Mesendoderm (in vitro differentiated cells): ENCODE results near the gene NME9.
A peak's percentile ranks its signal among the peaks of the same experiment; 100 is the strongest.

Experiments used
- DNase-seq: peaks from one replicate; pipeline ENCODE4 v3.0.0; 2013
- H2AK5ac ChIP-seq: 2 replicates; pipeline ENCODE4 v1.6.1; 2013; ENCODE audit warnings: low read length, inconsistent platforms
- H2BK120ac ChIP-seq: 2 replicates; pipeline ENCODE4 v1.6.1; 2013; ENCODE audit warnings: low read depth, mild to moderate bottlenecking, low read length, moderate library complexity, mixed read lengths
- H2BK15ac ChIP-seq: replicated peaks from 2 replicates; pipeline ENCODE4 v1.6.1; 2013; ENCODE audit warnings: low read depth, mild to moderate bottlenecking, moderate library complexity
- H2BK5ac ChIP-seq: 2 replicates; pipeline ENCODE4 v1.6.1; 2013; ENCODE audit warnings: low read length, inconsistent platforms
- H3K18ac ChIP-seq: 2 replicates; pipeline ENCODE4 v1.6.1; 2013; ENCODE audit warnings: mild to moderate bottlenecking, low read length, mixed read lengths
- H3K23ac ChIP-seq: one replicate; pipeline ENCODE4 v1.6.1; 2013; ENCODE audit warnings: low read length
- H3K27ac ChIP-seq: 2 replicates; pipeline ENCODE4 v1.5.1; 2013; ENCODE audit warnings: low read depth, mild to moderate bottlenecking, inconsistent platforms, low read length, moderate library complexity
- H3K27me3 ChIP-seq: 2 replicates; pipeline ENCODE4 v1.6.1; 2013; ENCODE audit warnings: low read length, control low read depth, mild to moderate bottlenecking, inconsistent platforms; ENCODE audit not compliant: insufficient read depth, poor library complexity
- H3K36me3 ChIP-seq: 2 replicates; pipeline ENCODE4 v1.6.1; 2013; ENCODE audit warnings: low read length, inconsistent platforms; ENCODE audit not compliant: control insufficient read depth, insufficient read depth
- H3K4ac ChIP-seq: one replicate; pipeline ENCODE4 v1.6.1; 2013; ENCODE audit warnings: low read depth, mild to moderate bottlenecking, low read length, moderate library complexity
- H3K4me1 ChIP-seq: 2 replicates; pipeline ENCODE4 v1.6.1; 2013; ENCODE audit warnings: low read depth, low read length, inconsistent platforms; ENCODE audit not compliant: control insufficient read depth
- H3K4me2 ChIP-seq: 2 replicates; pipeline ENCODE4 v1.6.1; 2013; ENCODE audit warnings: low read length
- H3K4me3 ChIP-seq: 2 replicates; pipeline ENCODE4 v1.5.1; 2013; ENCODE audit warnings: mild to moderate bottlenecking, low read length
- H3K56ac ChIP-seq: one replicate; pipeline ENCODE4 v1.6.1; 2013; ENCODE audit warnings: low read length
- H3K79me1 ChIP-seq: 2 replicates; pipeline ENCODE4 v1.6.1; 2013; ENCODE audit warnings: low read length, inconsistent platforms
- H3K79me2 ChIP-seq: 2 replicates; pipeline ENCODE4 v1.6.1; 2013; ENCODE audit warnings: mild to moderate bottlenecking, low read length; ENCODE audit not compliant: control insufficient read depth, insufficient read depth
- H3K9ac ChIP-seq: 2 replicates; pipeline ENCODE4 v1.6.1; 2013; ENCODE audit warnings: low read length, inconsistent platforms
- H4K5ac ChIP-seq: one replicate; pipeline ENCODE4 v1.6.1; 2013; ENCODE audit warnings: low read length
- H4K8ac ChIP-seq: one replicate; pipeline ENCODE4 v1.6.1; 2013; ENCODE audit warnings: low read depth, mild to moderate bottlenecking, control low read depth, low read length, moderate library complexity
- WGBS: extraction: QIAGEN DNeasy Blood & Tissue Kit; methylation state at CpG from one replicate; pipeline ENCODE4 v1.1.7; 2013; ENCODE audit warnings: low lambda C conversion rate, missing lambda C conversion rate; ENCODE audit not compliant: insufficient coverage; ENCODE audit errors: extremely low coverage; 5-methylcytosine and 5-hydroxymethylcytosine counted together

Gene NME9

GRCh38 chr3:138348754-138349739, 19.4 kb upstream of the NME9 start:
- Histone ChIP-seq H3K4me3 (peak overlapping the region; percentile 71), H2BK15ac (no peak overlapping the region), H3K23ac (peak overlapping the region; percentile 83), H2AK5ac (no peak overlapping the region), H2BK120ac (peak overlapping the region; percentile 49), H4K8ac (no peak overlapping the region), H3K4me2 (peak overlapping the region; percentile 86), H3K18ac (peak overlapping the region; percentile 97), H3K4me1 (peaks cover 2% of the 10 kb centered on the region), H3K27ac (peak overlapping the region; percentile 24), H3K9ac (peak overlapping the region; percentile 87), H3K79me2 (no peaks in the 10 kb centered on the region), H3K56ac (peak overlapping the region; percentile 97), H3K4ac (peak overlapping the region; percentile 74), H3K79me1 (peaks cover 3% of the 10 kb centered on the region), H3K27me3 (no peaks in the 10 kb centered on the region), H2BK5ac (no peak overlapping the region), H3K36me3 (no peaks in the 10 kb centered on the region), H4K5ac (no peak overlapping the region)
- WGBS = no CpG with 5 or more reads among the region's 58 CpGs
- DNase-seq = peak; percentile 51

GRCh38 chr3:138347960-138348753, 18.5 kb upstream of the NME9 start, which contains the start of gene MRAS:
MRAS (plus strand) TSS chr3:138348579; CDS start chr3:138372884, 24,305 bp downstream.
- peaks cover 2% of the 10 kb centered on the region for H3K4me1 ChIP-seq
- no CpG with 5 or more reads among the region's 93 CpGs for WGBS
- DNase-seq = peak; percentile 92

GRCh38 chr3:138344754-138345153, 15.1 kb upstream of the NME9 start:
- Histone ChIP-seq H3K23ac (no peak overlapping the region), H3K18ac (no peak overlapping the region), H2BK120ac (no peak overlapping the region), H4K8ac (no peak overlapping the region), H2AK5ac (no peak overlapping the region), H3K27me3 (no peaks in the 10 kb centered on the region), H3K4me1 (no peaks in the 10 kb centered on the region), H2BK15ac (no peak overlapping the region), H3K4ac (no peak overlapping the region), H3K56ac (no peak overlapping the region), H4K5ac (no peak overlapping the region), H3K4me3 (no peak overlapping the region), H3K36me3 (no peaks in the 10 kb centered on the region), H3K4me2 (no peak overlapping the region), H3K9ac (no peak overlapping the region), H2BK5ac (no peak overlapping the region), H3K79me1 (no peaks in the 10 kb centered on the region), H3K79me2 (no peaks in the 10 kb centered on the region), H3K27ac (no peak overlapping the region)
- no peak for DNase-seq
- WGBS = no CpG with 5 or more reads among the region's 1 CpG

More at GRCh38 chr3:138347960-138348753, 18.5 kb upstream of the NME9 start, which contains the start of gene MRAS:
- peak within 1 kb of the TSS; percentile 63 for H2BK5ac ChIP-seq
- peak within 1 kb of the TSS; percentile 72 for H3K27ac ChIP-seq
- peak within 1 kb of the TSS; percentile 97 for H3K56ac ChIP-seq
- H2AK5ac ChIP-seq = no peak within 1 kb of the TSS
- H4K5ac ChIP-seq = no peak within 1 kb of the TSS
- H3K79me2 ChIP-seq = no peaks in the 10 kb centered on the region
- H3K4me2 ChIP-seq = peak within 1 kb of the TSS; percentile 86
- peaks cover 3% of the 10 kb centered on the region for H3K79me1 ChIP-seq
- H3K36me3 ChIP-seq = no peaks in the 10 kb centered on the region
- H2BK15ac ChIP-seq = no peak within 1 kb of the TSS
- H3K4ac ChIP-seq = peak within 1 kb of the TSS; percentile 93
- no peak within 1 kb of the TSS for H4K8ac ChIP-seq
- no peaks in the 10 kb centered on the region for H3K27me3 ChIP-seq
- peak within 1 kb of the TSS; percentile 97 for H3K18ac ChIP-seq
- H2BK120ac ChIP-seq = peak within 1 kb of the TSS; percentile 49
- peak within 1 kb of the TSS; percentile 87 for H3K9ac ChIP-seq
- H3K23ac ChIP-seq = peak within 1 kb of the TSS; percentile 83
- peak within 1 kb of the TSS; percentile 71 for H3K4me3 ChIP-seq

DNA sequence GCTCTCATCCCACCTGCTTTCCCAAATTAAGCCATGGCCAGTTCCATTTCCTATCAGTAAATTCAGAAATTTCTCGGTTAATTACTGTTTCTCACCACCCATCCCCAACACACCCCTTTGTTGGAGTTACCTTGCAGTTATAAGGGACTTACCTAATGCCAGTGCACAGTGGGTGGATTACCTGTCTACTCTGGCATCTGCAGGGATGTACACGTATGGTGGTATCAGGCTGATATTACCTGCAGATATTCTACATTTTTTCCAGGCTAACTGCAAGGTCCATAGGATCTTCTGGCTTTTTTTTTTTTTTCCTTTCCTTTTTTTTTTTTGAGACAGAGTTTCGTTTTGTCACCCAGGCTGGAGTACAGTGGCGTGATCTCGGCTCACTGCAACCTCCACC, 10.9 kb upstream of the NME9 start:
- Histone ChIP-seq H4K8ac (no peak overlapping the region), H3K9ac (no peak overlapping the region), H3K27me3 (no peaks in the 10 kb centered on the region), H3K18ac (no peak overlapping the region), H2BK15ac (no peak overlapping the region), H3K79me2 (no peaks in the 10 kb centered on the region), H2BK5ac (no peak overlapping the region), H3K79me1 (no peaks in the 10 kb centered on the region), H3K4me2 (no peak overlapping the region), H3K56ac (no peak overlapping the region), H3K36me3 (no peaks in the 10 kb centered on the region), H3K4ac (no peak overlapping the region), H4K5ac (no peak overlapping the region), H3K23ac (no peak overlapping the region), H2AK5ac (no peak overlapping the region), H3K4me1 (peaks cover 4% of the 10 kb centered on the region), H3K4me3 (no peak overlapping the region), H3K27ac (no peak overlapping the region), H2BK120ac (no peak overlapping the region)
- DNase-seq = no peak
- no CpG with 5 or more reads among the region's 5 CpGs for WGBS

DNA sequence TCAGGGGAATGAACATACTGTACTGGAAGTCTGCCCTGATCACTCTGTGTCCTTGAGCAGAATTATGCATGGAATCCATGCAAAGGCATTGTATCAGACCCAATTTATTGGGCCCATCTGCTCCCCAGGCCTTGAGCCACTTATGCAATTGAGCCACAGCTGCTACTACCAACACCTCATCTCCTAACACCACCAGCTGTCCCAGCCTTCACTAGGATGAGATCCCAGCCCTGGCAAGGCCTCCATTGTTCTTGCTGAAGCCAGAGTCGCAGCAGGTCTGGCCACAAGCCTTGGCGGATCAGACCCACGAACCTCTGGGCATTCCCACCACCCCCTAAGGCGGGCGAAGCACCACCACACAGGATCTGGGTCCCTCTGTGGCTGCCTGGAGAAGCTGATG, 9.2 kb upstream of the NME9 start:
- no peak overlapping the region for H2BK5ac ChIP-seq
- DNase-seq = no peak
- no peak overlapping the region for H4K8ac ChIP-seq
- no peaks in the 10 kb centered on the region for H3K79me1 ChIP-seq
- no peak overlapping the region for H3K18ac ChIP-seq
- H3K9ac ChIP-seq = no peak overlapping the region
- no peak overlapping the region for H2BK15ac ChIP-seq
- H3K4me1 ChIP-seq = peaks cover 4% of the 10 kb centered on the region
- H3K56ac ChIP-seq = no peak overlapping the region
- no peaks in the 10 kb centered on the region for H3K27me3 ChIP-seq
- no peak overlapping the region for H3K4me3 ChIP-seq
- H3K4me2 ChIP-seq = no peak overlapping the region
- H3K4ac ChIP-seq = no peak overlapping the region
- H2BK120ac ChIP-seq = no peak overlapping the region
- H3K27ac ChIP-seq = no peak overlapping the region
- no peak overlapping the region for H3K23ac ChIP-seq
- H3K79me2 ChIP-seq = no peaks in the 10 kb centered on the region
- H2AK5ac ChIP-seq = no peak overlapping the region
- no peak overlapping the region for H4K5ac ChIP-seq
- H3K36me3 ChIP-seq = no peaks in the 10 kb centered on the region
- WGBS = no CpG with 5 or more reads among the region's 5 CpGs
